COLO829 (cell line): ENCODE data around the gene CRMP1.

Experiments used
- DNase-seq: peaks from one replicate; pipeline ENCODE4 v3.0.0; 2012; ENCODE audit warnings: low spot score

Gene CRMP1

GRCh38 chr4:5919571-5919970, 26.7 kb upstream of the CRMP1 start:
- no peak for DNase-seq

- DNase-seq: no peak
These were observed 26.2 kb upstream of the CRMP1 start for GRCh38 chr4:5919044-5919443.

GRCh38 chr4:5918331-5918985, 25.6 kb upstream of the CRMP1 start:
- DNase-seq: no peak

- no peak for DNase-seq
These were observed 24.8 kb upstream of the CRMP1 start for GRCh38 chr4:5917672-5918071.

GRCh38 chr4:5916229-5916628, 23.3 kb upstream of the CRMP1 start:
- DNase-seq: no peak

- no peak for DNase-seq
These were observed 20.6 kb upstream of the CRMP1 start for GRCh38 chr4:5913454-5913853.

GRCh38 chr4:5912614-5913019, 19.7 kb upstream of the CRMP1 start:
- no peak for DNase-seq

- DNase-seq: no peak
These were observed 16.1 kb upstream of the CRMP1 start for GRCh38 chr4:5908876-5909427.

- no peak for DNase-seq
These were observed 13.3 kb upstream of the CRMP1 start for GRCh38 chr4:5906191-5906590.

- no peak for DNase-seq
These were observed 12.8 kb upstream of the CRMP1 start for GRCh38 chr4:5905714-5906113.

GRCh38 chr4:5900844-5901243, 8.0 kb upstream of the CRMP1 start:
- DNase-seq: no peak

- no peak for DNase-seq
These were observed 7.0 kb upstream of the CRMP1 start for GRCh38 chr4:5899881-5900280.

- DNase-seq: no peak
These were observed 6.5 kb upstream of the CRMP1 start for GRCh38 chr4:5899396-5899795.

- no peak for DNase-seq
These were observed 4.8 kb upstream of the CRMP1 start for GRCh38 chr4:5897674-5898073.

GRCh38 chr4:5895287-5895686, 2.4 kb upstream of the CRMP1 start:
- peak; percentile 15 for DNase-seq

- DNase-seq: no peak
These were observed 1.4 kb upstream of the CRMP1 start for GRCh38 chr4:5894266-5894665.

GRCh38 chr4:5893591-5893990, 705 bp upstream of the CRMP1 start:
- DNase-seq: no peak

- DNase-seq: no peak
These were observed 423 bp downstream of the CRMP1 start for GRCh38 chr4:5892323-5893003.

- DNase-seq: no peak
These were observed 1.1 kb downstream of the CRMP1 start for GRCh38 chr4:5891563-5892322.

- DNase-seq: no peak
These were observed 2.7 kb downstream of the CRMP1 start for GRCh38 chr4:5890063-5890727.

GRCh38 chr4:5889002-5889696, 3.7 kb downstream of the CRMP1 start:
- no peak for DNase-seq
